Mucosa of descending colon (tissue), 3 donors: ENCODE data around the gene TLE7. TPM values are rescaled to one million over a fixed set of nuclear protein-coding genes. Genes with fewer than 3 reads are reported as not detected.

Experiments used
- ATAC-seq: fragments of 200-7000 bp; cut with Tn5 transposase; one replicate; pipeline ENCODE4 v1.9.1; 2020; ENCODE audit warnings: mild to moderate bottlenecking, moderate library complexity
- DNase-seq, 3 donors: peaks; one replicate each; pipeline ENCODE4 v3.0.0-alpha.2; 2020
- H3K36me3 ChIP-seq: fragments of 200-600 bp; one replicate; pipeline ENCODE4 v1.8.0; 2021; ENCODE audit warnings: low read depth, mild to moderate bottlenecking
- H3K4me1 ChIP-seq: fragments of 200-600 bp; one replicate; pipeline ENCODE4 v1.8.0; 2021; ENCODE audit warnings: low read depth, mild to moderate bottlenecking
- H3K4me3 ChIP-seq: fragments of 200-600 bp; one replicate; pipeline ENCODE4 v1.8.0; 2021; ENCODE audit warnings: mild to moderate bottlenecking
- H3K9me3 ChIP-seq: fragments of 200-600 bp; one replicate; pipeline ENCODE4 v1.8.0; 2021; ENCODE audit warnings: mild to moderate bottlenecking
- intact Hi-C, 2 donors: fragments of 100-400 bp; cut with DNase I in 1 of 2; cut with micrococcal nuclease in 1 of 2; formaldehyde crosslinking; loops; one replicate each; pipeline versions ENCODE4 v1.11.0 to v1.11.1; 2022; cut with DNase I, micrococcal nuclease
- total RNA-seq, 3 donors: library from RNA; stranded (reverse); fragmentation: NEBNext Ultra II Directional in 2 of 3; extraction: Animal tissue kit (Norgen Biotek cat#: 25700) in 2 of 3; gene quantifications; one replicate each; pipeline versions ENCODE4 v1.2.1 to v1.2.4, GENCODE V29; 2021 to 2023
- TF ChIP-seq, protein P1 (sequence below): fragments of 200-600 bp; IDR thresholded peaks from one replicate; pipeline ENCODE4 v1.8.0; 2022; ENCODE audit warnings: antibody characterized with exemption, mild to moderate bottlenecking
- donor health status: DM: no; HTN: no; CAD: no; lungs with moderate emphysema.
- donor health status: DM: no; HTN: no; CAD: no.
- donor health status: DM: no; HTN: yes; CAD: no.

TLE7 gene
- total RNA-seq, 3 donors from 2014 or later, result not detected

DNA sequence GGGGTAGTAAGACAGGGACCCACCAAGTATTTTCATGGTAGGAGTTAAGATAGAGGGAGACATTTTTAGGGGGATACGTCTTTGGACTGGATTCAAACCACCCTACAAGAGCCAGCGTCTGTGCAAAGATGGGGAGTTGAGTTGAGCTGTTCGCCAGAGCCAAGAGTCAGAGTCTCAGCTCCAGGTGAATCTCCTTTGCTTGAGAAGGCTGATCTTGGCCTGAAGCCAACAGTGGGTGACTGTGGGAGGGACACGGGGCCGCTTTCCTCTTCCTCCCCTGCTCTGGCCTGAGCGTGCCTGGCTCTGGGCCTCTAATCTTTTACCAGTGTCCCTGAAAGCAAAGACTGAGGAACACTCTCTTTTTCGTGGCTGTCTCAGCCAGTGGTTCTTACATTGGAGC is 5.4 kb downstream of the TLE7 start:
- DNase-seq (no peak), ATAC-seq (no peak)
- intact Hi-C loops, result no loop called here
- H3K4me1 ChIP-seq, result no peaks in the 10 kb centered on the region
- H3K4me3 ChIP-seq, result no peak overlapping the region
- no peaks in the 10 kb centered on the region for H3K9me3 ChIP-seq
- TF ChIP-seq, protein P1, sequence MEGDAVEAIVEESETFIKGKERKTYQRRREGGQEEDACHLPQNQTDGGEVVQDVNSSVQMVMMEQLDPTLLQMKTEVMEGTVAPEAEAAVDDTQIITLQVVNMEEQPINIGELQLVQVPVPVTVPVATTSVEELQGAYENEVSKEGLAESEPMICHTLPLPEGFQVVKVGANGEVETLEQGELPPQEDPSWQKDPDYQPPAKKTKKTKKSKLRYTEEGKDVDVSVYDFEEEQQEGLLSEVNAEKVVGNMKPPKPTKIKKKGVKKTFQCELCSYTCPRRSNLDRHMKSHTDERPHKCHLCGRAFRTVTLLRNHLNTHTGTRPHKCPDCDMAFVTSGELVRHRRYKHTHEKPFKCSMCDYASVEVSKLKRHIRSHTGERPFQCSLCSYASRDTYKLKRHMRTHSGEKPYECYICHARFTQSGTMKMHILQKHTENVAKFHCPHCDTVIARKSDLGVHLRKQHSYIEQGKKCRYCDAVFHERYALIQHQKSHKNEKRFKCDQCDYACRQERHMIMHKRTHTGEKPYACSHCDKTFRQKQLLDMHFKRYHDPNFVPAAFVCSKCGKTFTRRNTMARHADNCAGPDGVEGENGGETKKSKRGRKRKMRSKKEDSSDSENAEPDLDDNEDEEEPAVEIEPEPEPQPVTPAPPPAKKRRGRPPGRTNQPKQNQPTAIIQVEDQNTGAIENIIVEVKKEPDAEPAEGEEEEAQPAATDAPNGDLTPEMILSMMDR, result no peak
- H3K36me3 ChIP-seq, result no peaks in the 10 kb centered on the region

DNA sequence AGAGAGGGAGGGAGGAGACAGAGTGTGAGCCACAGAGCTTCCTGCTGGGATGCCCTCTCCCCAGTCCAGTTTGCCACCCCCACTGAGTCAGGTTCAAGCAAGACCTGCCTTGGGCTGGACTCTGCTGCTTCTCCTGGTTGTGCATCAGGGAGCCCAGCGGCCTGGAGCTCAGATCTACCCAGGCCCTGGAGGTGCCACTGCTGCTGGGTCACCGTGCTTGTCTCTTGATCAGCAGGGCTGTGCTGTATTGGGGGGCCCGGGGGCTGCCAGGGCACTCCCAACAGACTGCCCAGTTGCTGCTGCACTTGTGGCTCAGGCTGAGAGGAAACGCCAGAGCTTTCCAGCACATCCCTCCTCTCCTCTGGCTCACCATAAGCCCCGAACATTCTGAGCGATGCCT is 8.9 kb downstream of the TLE7 start:
- no peak for ATAC-seq
- no peak for DNase-seq
- H3K4me1 ChIP-seq, result no peaks in the 10 kb centered on the region
- no peaks in the 10 kb centered on the region for H3K9me3 ChIP-seq
- H3K4me3 ChIP-seq, result no peak overlapping the region
- TF ChIP-seq, protein P1, result no peak
- no peaks in the 10 kb centered on the region for H3K36me3 ChIP-seq
- intact Hi-C loops, result no loop called here

DNA sequence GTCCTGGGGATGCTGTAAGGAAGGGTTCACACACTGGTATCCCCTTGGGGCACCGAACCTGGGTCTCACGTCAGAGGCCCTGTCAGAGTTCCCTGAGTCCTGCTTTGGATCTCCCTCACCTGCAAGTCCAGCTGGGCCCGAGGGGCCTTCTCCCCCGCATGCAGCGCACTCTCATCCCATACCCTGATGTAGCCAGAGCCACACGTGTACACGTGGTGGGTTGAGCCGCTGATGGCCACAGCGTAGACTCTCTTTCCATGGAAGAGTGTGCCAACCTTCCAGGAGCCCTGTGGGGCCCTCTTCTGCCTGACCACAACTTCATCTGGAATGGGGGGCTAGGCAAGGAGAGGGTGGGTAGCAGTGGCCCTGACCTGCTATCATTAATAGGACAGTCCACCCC is 9.9 kb downstream of the TLE7 start:
- intact Hi-C loops, result no loop called here
- Histone ChIP-seq H3K4me3 (no peak overlapping the region), H3K4me1 (no peaks in the 10 kb centered on the region), H3K36me3 (no peaks in the 10 kb centered on the region), H3K9me3 (no peaks in the 10 kb centered on the region)
- TF ChIP-seq, protein P1, result no peak
- DNase-seq (no peak), ATAC-seq (no peak)

DNA sequence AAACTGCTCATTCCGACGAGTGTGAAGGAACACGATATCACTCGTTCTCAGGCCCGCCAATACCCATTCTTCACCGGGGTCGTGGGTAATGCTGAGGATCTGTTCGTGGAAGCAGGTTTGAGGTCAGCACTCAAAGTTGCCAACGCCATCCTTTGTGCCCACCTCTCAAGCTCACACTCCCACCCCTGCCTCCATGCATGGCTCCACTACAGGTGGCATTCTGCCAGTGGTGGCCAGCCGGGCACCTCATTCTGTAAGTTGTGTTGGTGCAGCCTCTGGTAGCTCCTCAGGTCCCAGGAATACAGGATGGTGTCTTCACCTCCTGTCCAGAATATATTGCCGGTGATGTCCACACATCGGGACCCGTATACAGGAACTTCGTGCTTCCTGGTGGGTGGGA is 10.7 kb downstream of the TLE7 start:
- intact Hi-C loops, result no loop called here
- Histone ChIP-seq H3K4me3 (no peak overlapping the region), H3K4me1 (no peaks in the 10 kb centered on the region), H3K36me3 (no peaks in the 10 kb centered on the region), H3K9me3 (no peaks in the 10 kb centered on the region)
- no peak for ATAC-seq
- TF ChIP-seq, protein P1, result no peak
- no peak for DNase-seq

DNA sequence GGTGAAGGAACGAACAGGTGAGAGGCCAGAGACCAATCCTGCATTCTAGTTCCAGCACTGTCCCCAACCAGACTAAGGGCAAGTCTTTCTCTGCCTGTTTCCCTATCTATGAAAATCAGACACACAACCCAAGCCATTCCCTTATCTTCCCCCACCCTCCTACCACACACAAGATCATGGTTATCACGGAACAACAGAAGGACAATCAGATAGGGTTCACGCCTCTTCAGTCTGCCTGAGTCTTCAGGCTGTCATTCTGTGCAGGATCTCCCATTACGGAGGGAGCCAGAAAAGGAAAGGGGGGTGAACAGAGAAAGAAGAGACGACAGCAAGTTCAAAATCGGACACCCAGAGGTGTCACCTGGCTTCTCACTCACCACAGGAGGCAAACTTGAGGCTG is 11.1 kb downstream of the TLE7 start:
- ATAC-seq (no peak), DNase-seq (no peak)
- Histone ChIP-seq H3K36me3 (no peaks in the 10 kb centered on the region), H3K9me3 (no peaks in the 10 kb centered on the region), H3K4me3 (no peak overlapping the region), H3K4me1 (no peaks in the 10 kb centered on the region)
- TF ChIP-seq, protein P1, result no peak
- intact Hi-C loops, result no loop called here

DNA sequence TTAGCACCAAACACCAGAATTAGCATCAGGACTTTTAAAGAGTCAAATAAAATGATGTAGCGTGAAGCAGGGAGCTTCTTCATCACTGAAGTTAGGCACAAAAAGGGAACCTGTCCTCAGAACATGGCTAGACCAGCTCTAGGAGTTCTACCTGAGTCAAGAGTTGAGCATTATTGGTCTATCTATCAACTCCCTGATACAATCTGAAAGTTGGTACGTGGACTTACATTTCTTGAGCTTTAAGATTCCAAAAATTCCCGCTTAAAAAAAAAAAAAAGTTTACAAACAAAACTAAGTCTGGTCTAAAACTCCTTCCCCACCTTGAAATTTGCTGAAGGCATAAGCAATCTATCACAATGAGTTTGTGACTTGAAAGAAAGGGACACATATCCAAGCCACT is 12.3 kb downstream of the TLE7 start:
- Histone ChIP-seq H3K4me3 (no peak overlapping the region), H3K9me3 (no peaks in the 10 kb centered on the region), H3K4me1 (no peaks in the 10 kb centered on the region), H3K36me3 (no peaks in the 10 kb centered on the region)
- no peak for DNase-seq
- intact Hi-C loops, result no loop called here
- TF ChIP-seq, protein P1, result no peak
- no peak for ATAC-seq
